Glomerular visceral epithelial cell (primary cell): ENCODE data around the gene EME1.
"Not testable (repeated sequence)": the region's sequence is repeated elsewhere in the genome, so short reads cannot be mapped to it uniquely, and the experiment has no call there.

Source experiments
- DNase-seq: peaks from one replicate; pipeline ENCODE4 v3.0.0-alpha.2; 2016; ENCODE audit errors: extremely low spot score

The EME1 gene

GRCh38 chr17:50372758-50373556 lies at the start of gene EME1, which contains the start of gene MRPL27:
EME1 (plus strand) TSS chr17:50373229; CDS start chr17:50375209, 1,980 bp downstream.
MRPL27 (minus strand) TSS chr17:50373184; CDS start chr17:50373170, 14 bp downstream.
- DNase-seq = peak; percentile 87

DNA sequence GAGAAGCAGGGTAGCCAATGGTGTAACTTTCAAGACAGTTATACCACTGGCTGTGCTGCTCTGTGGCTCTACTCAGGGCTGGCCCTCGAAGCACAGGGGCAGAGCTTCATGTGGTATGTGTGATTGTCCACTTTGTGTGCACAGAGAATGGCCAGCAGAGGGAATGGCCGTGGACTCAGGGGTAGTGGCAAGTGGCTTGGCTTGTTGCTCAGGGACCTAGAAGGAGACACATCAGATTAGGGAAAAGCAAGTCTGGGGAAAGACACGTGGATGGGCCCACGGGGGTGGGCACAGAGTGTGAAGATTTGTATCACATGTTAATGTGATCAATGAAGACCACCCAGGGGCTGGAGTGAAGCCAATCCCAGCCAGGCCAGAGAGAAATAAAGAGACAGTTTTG lies 47.1 kb upstream of the EME1 start:
- no peak for DNase-seq

DNA sequence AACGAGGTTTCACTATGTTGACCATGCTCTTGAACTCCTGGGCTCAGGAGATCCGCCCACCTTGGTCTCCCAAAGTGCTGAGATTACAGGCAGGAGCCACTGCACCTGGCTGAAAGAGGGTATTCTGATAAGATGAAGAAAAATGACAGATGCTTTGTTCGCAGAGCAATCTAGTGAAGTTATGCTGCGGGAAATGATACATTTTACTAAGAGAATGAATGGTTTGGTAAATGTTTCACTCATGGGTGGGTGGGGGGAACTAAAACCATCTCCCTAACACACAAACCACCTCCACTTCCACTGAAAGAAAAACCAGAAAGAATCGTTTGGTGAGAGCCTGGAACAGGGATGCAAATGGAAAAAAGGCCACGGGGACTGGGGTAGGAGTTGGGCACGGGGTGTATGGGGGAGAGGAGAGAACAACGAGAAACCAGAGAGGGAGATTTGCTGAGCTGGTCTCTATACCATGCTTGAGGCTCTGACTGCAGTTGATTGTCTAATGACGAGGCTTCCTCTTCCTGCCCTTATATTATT lies 46.1 kb upstream of the EME1 start:
- DNase-seq = no peak

DNA sequence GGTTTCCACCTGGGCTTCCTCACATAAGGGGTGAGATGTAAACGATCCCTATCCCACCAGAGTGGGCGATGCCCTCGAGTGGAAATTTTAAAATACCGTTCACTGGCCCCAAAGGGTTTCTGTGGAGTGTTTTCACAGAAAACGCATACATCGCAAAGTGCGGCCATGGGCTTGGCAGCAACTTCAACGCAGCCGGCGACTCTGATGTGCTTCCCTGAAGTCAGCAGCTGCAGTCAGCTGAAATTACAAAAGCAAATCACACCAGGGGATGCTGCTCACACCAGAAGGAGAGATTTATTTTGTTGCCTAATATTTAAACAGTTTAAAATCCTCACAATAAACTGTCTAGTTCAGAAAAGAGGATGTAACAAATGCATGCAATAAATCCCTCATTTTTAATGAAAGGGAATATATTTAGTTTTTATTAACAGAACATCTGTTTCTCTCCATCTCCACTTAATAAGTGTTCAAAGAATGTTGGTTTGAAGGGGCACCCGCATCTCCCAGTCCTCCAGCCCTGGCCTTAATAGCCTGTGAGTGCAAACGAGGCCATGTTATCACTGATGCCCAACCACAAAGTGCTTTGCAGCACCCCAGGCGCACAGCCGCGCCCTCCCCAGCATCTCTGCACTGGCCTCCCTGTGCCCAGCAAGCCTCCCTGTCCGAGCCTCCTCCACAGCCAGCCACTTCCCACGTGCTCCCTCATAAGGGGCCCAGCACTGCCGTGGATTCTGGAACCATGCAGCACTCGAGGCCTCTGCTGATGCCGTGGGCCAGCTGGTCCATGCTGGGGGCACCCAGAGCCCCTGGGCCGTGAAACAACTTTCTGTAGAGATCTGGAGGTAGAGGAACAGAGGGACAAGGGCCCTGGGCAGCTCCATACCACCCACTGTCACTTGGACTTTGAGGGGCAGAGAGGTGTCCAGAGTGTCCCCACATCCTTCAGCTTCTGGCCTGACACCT lies 44.4 kb upstream of the EME1 start:
- DNase-seq = no peak

DNA sequence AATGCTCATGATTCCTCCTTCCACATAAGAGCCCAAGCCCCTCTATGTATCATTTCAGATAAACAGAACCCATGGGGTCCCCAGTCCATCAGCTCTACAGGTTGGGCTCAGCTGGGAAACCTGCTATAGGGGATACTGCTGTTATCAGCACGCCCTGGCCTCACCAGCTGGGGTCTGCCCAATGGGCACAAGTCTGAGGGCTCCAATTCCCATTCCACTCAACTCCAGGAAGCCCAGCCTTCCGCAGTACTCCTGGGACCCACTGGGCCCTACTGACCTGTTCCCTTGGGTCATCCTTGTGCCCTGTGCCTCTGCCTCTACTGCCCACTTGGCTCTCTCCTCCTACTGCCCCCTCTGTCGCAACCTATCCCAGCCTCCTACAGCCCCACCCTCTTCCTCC lies 43.3 kb upstream of the EME1 start:
- no peak for DNase-seq

GRCh38 chr17:50330151-50330775 lies 42.8 kb upstream of the EME1 start:
- DNase-seq = no peak

- peak; percentile 48 for DNase-seq
Measured at GRCh38 chr17:50331085-50331791, 41.8 kb upstream of the EME1 start.

DNA sequence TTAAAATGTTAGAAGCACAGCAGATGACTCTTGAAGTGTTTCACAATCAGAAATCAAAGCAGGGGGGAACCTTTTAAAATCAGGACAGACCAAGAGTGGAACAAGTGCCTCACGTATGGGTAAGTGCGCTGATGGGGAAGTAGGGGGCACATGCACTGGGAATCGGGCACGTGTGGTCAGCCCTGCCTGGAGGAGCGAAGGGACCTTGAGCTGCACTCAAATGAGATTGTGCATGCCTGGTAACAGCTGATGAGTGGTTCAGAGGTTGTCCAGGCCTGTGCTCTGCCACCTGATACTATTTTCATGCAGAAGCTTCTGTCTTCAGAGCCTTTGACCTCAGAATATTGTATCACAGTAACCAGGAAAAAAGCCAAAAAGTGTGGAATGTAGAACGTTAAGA lies 40.8 kb upstream of the EME1 start:
- DNase-seq = no peak

GRCh38 chr17:50333291-50334057 lies 39.6 kb upstream of the EME1 start:
- not testable (repeated sequence) for DNase-seq

GRCh38 chr17:50337956-50338355 lies 35.1 kb upstream of the EME1 start:
- no peak for DNase-seq

GRCh38 chr17:50338645-50339044 lies 34.4 kb upstream of the EME1 start:
- DNase-seq = no peak

GRCh38 chr17:50339381-50339780 lies 33.6 kb upstream of the EME1 start:
- DNase-seq = no peak

- no peak for DNase-seq
Measured at GRCh38 chr17:50344731-50345365, 28.2 kb upstream of the EME1 start.

DNA sequence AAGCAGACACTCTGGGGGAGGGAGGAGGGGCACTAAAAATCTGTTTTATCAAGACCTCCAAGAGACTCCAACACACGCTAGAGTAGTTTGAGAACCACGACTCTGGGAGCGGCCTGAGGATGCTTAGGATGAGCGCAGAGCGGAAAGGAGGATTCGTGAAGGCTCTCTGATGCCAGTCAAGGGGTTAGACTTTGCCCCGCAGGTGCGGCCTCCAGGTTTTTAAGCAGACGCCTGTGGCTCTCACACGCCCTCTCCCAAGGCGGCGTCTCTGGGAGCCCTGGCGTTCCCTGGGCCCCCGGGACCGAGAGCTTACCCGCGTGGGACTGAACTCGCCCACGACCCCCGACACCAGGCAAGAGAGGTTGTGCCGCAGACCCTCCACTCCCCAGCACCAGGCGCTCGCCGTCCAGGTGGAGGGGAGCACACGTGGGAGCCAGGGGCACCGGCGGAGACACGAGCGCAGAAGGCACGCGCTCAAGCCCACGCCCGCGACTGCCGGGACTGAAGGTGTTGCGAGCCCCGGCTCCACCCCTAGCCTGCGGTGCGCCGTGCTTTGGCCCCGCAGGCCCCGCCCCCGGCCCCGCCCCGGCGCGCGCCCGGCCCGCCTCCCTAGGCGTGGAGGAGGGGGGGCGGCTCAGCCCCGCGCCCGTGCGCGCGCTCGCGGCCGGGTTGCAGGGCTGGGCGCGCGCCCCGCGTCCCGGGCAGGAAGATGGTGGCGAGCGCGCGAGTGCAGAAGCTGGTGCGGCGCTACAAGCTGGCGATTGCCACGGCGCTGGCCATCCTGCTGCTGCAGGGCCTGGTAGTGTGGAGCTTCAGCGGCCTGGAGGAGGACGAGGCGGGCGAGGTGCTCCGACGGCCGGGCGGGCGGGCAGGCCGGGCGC lies 27.4 kb upstream of the EME1 start, which contains the start of gene XYLT2:
Gene XYLT2, plus strand, starts transcription at position 695 of the 881 bp plus-strand sequence. Its CDS starts 15 bp downstream, at position 710.
- peak; percentile 91 for DNase-seq

DNA sequence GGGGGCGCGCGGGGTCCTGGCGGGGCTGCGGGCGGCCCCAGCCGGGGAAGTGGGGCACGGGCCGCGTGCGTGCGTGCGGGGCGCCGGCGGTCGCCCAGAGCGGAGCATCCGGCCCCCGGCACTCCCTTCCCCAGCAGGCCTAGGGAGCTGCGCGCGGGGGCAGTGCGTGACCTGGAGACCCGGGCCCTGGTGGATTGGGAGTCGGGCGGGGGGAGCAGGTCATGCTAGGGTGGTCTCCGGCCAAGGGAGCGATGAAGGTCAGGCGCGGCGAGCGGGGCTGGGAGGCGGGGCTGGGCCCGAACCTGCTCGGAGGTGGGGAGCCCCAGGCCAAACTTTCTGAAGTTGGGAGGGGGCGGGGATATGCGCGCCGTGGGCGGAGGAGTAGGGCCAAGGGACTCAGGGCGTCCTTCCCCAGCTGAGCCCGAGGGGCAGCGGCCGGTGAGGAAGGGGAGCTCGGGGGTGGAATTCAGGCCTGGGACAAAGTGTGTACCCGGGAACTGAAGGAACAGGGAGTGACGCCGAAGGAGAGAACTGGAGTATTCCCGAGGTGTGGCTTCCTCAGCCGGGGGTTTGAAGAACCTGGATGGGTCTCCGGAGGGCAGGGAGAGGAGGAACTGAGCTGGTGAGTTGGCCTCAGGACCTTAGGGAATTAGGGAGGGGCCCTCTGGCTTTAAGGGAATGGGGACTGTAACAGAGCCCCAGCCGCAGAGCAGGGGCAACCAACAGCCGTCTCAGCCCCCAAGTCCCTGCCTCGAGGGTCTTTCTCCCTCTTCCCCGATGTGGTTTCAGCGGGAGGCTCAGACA lies 26.5 kb upstream of the EME1 start:
- DNase-seq = peak; percentile 35

DNA sequence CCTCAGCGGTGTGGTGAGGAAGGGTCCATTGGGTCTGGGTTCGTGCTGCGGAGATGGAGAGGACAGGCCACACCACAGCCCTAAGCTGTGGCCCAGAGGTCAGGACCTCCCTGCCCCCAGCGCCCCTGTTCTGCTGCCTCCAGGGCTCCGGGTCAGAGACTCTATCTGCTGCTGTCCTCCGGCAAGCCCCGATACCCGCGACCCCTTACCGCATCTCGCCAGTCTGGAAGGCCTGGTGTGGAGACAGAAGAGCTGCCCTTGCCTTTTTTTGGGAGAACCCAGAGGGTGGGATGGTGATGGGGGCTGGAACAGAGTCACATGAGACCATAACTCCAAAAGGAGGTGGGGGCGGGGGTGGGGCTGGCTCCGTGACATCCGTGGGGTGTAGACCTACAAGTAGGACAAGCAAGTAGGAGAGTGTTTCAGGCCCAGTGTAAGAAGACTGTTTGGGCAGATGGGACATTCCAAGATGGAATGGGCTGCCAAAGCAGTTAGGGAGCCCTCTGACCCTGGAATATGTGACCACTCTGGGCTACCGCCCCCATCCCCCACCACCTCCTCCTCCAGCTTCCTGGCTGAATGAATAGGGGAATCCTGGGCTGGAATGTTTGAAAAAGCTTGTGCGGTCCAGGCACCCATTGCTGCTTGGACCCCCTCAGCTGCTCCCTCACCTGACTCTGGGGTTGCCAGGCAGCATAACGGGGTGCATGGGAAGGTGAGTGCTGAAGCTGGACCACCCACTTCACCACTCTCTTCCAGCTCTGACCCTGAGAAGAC lies 25.7 kb upstream of the EME1 start:
- DNase-seq = no peak

- no peak for DNase-seq
Measured at GRCh38 chr17:50347894-50348291, 25.1 kb upstream of the EME1 start.
